Lower leg skin (tissue), 4 donors: ENCODE data around the gene HSP90AB1. TPM values are rescaled to one million over a fixed set of nuclear protein-coding genes. Genes with fewer than 3 reads are reported as not detected.
"Not testable (repeated sequence)": the region's sequence is repeated elsewhere in the genome, so short reads cannot be mapped to it uniquely, and the experiment has no call there.

ENCODE experiments used
- DNase-seq, 2 donors: peaks; one replicate each; pipeline ENCODE4 v3.0.0-alpha.2; 2019; ENCODE audit warnings: low spot score in 2 of 2
- H3K4me3 ChIP-seq: fragments of 200-600 bp; sonication (generic); 2 replicates; pipeline ENCODE4 v1.5.1; 2017; ENCODE audit warnings: mild to moderate bottlenecking, low read depth; ENCODE audit not compliant: poor library complexity, severe bottlenecking
- CTCF ChIP-seq, 3 donors: fragments of 450-650 bp; IDR thresholded peaks; one replicate each; pipeline ENCODE4 v1.5.1; 2016; ENCODE audit warnings: antibody characterized with exemption in 3 of 3, mild to moderate bottlenecking in 3 of 3, moderate library complexity in 2 of 3
- POLR2A ChIP-seq, 2 donors: fragments of 450-650 bp; IDR thresholded peaks; one replicate each; pipeline ENCODE4 v1.6.1; 2016 to 2017; ENCODE audit warnings: antibody characterized with exemption in 2 of 2, mild to moderate bottlenecking in 1 of 2, moderate library complexity in 1 of 2
- WGBS, 2 donors: methylation state at CpG; one replicate each; pipeline ENCODE4 v1.1.5; 2018; 5-methylcytosine and 5-hydroxymethylcytosine counted together
- intact Hi-C: fragments of 100-400 bp; cut with DNase I; formaldehyde crosslinking; loops from one replicate; pipeline ENCODE4 v1.15.0; 2023; ENCODE audit warnings: low total_unique reads
- total RNA-seq, 4 donors: library from RNA; depleted of rRNA; stranded (reverse); fragments of >200 nt; gene quantifications; one replicate each; pipeline ENCODE4 v1.1.0, GENCODE V29; 2016

The HSP90AB1 gene
- total RNA-seq, 4 donors from 2014 or later: 505 to 604 (median 551) TPM

GRCh38 chr6:44228433-44228832 lies 18.5 kb upstream of the HSP90AB1 start:
- H3K4me3 ChIP-seq: no peak overlapping the region
- DNase-seq: no peak
- TF ChIP-seq CTCF (IDR thresholded peaks at IDR 0.05): no peak
- no peak for TF ChIP-seq POLR2A (IDR thresholded peaks at IDR 0.05)
- intact Hi-C loops: no loop called here
- WGBS, 2 donors: 86 to 89% methylated on average over 7 of the region's 7 CpGs

GRCh38 chr6:44228836-44229235 lies 18.1 kb upstream of the HSP90AB1 start:
- TF ChIP-seq POLR2A (IDR thresholded peaks at IDR 0.05): no peak
- no peak for TF ChIP-seq CTCF (IDR thresholded peaks at IDR 0.05)
- 72 to 87% methylated on average over 5 of the region's 5 CpGs for WGBS, 2 donors
- H3K4me3 ChIP-seq: no peak overlapping the region
- intact Hi-C loops: no loop called here
- DNase-seq: no peak

GRCh38 chr6:44229376-44230033 lies 17.4 kb upstream of the HSP90AB1 start:
- WGBS, 2 donors: 86 to 88% methylated on average over 11 of the region's 11 CpGs
- intact Hi-C loops: no loop called here
- TF ChIP-seq CTCF (IDR thresholded peaks at IDR 0.05) (no peak), POLR2A (IDR thresholded peaks at IDR 0.05) (no peak)

GRCh38 chr6:44230034-44230675 lies 16.7 kb upstream of the HSP90AB1 start:
- H3K4me3 ChIP-seq: no peak overlapping the region
- 92 to 95% methylated on average over 10 of the region's 10 CpGs for WGBS, 2 donors
- no peak for DNase-seq
- no peak for TF ChIP-seq CTCF (IDR thresholded peaks at IDR 0.05)
- no peak for TF ChIP-seq POLR2A (IDR thresholded peaks at IDR 0.05)
- intact Hi-C loops: no loop called here

More at GRCh38 chr6:44229376-44230033, 17.4 kb upstream of the HSP90AB1 start:
- no peak for DNase-seq
- H3K4me3 ChIP-seq: no peak overlapping the region

- intact Hi-C loops, DNase-seq, H3K4me3 ChIP-seq: not testable (repeated sequence)
- 87 to 92% methylated on average over 9 of the region's 9 CpGs for WGBS, 2 donors
Measured at GRCh38 chr6:44231426-44231825, 15.5 kb upstream of the HSP90AB1 start.

- TF ChIP-seq CTCF (IDR thresholded peaks at IDR 0.05) (no peak), POLR2A (IDR thresholded peaks at IDR 0.05) (no peak)
- WGBS, 2 donors: 80 to 82% methylated on average over 15 to 16 of the region's 16 CpGs
- intact Hi-C loops: no loop called here
- no peak for DNase-seq
- H3K4me3 ChIP-seq: no peak overlapping the region
Measured at GRCh38 chr6:44232676-44233566, 14.0 kb upstream of the HSP90AB1 start.
